Psoas muscle (tissue), 8 donors: ENCODE measurements around the gene MYO15B. TPM values are rescaled to one million over a fixed set of nuclear protein-coding genes. Genes with fewer than 3 reads are reported as not detected.
A peak's percentile ranks its signal among the peaks of the same experiment; 100 is the strongest.

Source experiments
- ATAC-seq, 4 donors: fragments of 200-7000 bp; cut with Tn5 transposase; one replicate each; pipeline ENCODE4 v1.9.1; 2020; ENCODE audit warnings: moderate library complexity in 3 of 4, mild to moderate bottlenecking in 2 of 4
- DNase-seq, 2 donors: peaks; one replicate each; pipeline ENCODE4 v3.0.0-alpha.2; 2020
- H3K27ac ChIP-seq: fragments of 200-600 bp; one replicate; pipeline ENCODE4 v1.8.0; 2022
- H3K27me3 ChIP-seq, 3 donors: fragments of 200-600 bp in 1 of 3; one replicate each; pipeline versions ENCODE4 v1.6.1 to v1.8.0; 2013 to 2022; ENCODE audit warnings: low read length in 2 of 3, mild to moderate bottlenecking in 2 of 3, moderate library complexity in 1 of 3; ENCODE audit not compliant: insufficient read depth in 3 of 3
- H3K36me3 ChIP-seq, 2 donors: fragments of 200-600 bp in 1 of 2; one replicate each; pipeline versions ENCODE4 v1.6.1 to v1.8.0; 2013 to 2022; ENCODE audit warnings: low read depth in 1 of 2, mild to moderate bottlenecking in 1 of 2, moderate library complexity in 1 of 2; ENCODE audit not compliant: insufficient read depth in 1 of 2
- H3K4me1 ChIP-seq: fragments of 200-600 bp; one replicate; pipeline ENCODE4 v1.8.0; 2022
- H3K4me3 ChIP-seq: fragments of 200-600 bp; one replicate; pipeline ENCODE4 v1.8.0; 2022; ENCODE audit warnings: mild to moderate bottlenecking
- H3K9me3 ChIP-seq: fragments of 200-600 bp; one replicate; pipeline ENCODE4 v1.8.0; 2022
- WGBS, 3 donors: extraction: QIAGEN DNeasy Blood & Tissue Kit; methylation state at CpG; one replicate each; pipeline versions ENCODE4 v1.1.6 to v1.1.7; 2013; 5-methylcytosine and 5-hydroxymethylcytosine counted together
- intact Hi-C, 2 donors: fragments of 100-400 bp; cut with DNase I; formaldehyde crosslinking; loops; one replicate each; pipeline versions ENCODE4 v1.11.0 to v1.14.2; 2022
- polyA plus RNA-seq, 3 donors: library from polyadenylated mRNA; stranded (reverse); fragments of 200-250 nt; gene quantifications; one replicate each; pipeline ENCODE4 v1.2.3, GENCODE V29; 2013
- total RNA-seq, 4 donors: library from RNA; stranded (reverse); fragmentation: NEBNext Ultra II Directional in 2 of 4; extraction: Animal tissue kit (Norgen Biotek cat#: 25700) in 2 of 4; gene quantifications; one replicate each; pipeline versions ENCODE4 v1.2.1 to v1.2.4, GENCODE V29; 2021 to 2023
- TF ChIP-seq, protein P1 (sequence below): fragments of 200-600 bp; IDR thresholded peaks from one replicate; pipeline ENCODE4 v1.8.0; 2022; ENCODE audit warnings: antibody characterized with exemption
- donor health status: healthy with polysubstance abuse.
- donor health status: DM: no; HTN: no; CAD: no; lungs with moderate emphysema.
- donor health status: Bipolar disorder and iron deficiency.
- donor health status: healthy.
- donor health status: DM: yes; HTN: yes; CAD: no.
- donor health status: DM: no; HTN: no; CAD: no.
- donor health status: DM: no; HTN: no; CAD: no.
- donor health status: DM: yes; HTN: yes; CAD: no.

MYO15B gene
- total and polyA plus RNA-seq, 7 donors: 5.2 to 28.2 (median 16.7) TPM

DNA sequence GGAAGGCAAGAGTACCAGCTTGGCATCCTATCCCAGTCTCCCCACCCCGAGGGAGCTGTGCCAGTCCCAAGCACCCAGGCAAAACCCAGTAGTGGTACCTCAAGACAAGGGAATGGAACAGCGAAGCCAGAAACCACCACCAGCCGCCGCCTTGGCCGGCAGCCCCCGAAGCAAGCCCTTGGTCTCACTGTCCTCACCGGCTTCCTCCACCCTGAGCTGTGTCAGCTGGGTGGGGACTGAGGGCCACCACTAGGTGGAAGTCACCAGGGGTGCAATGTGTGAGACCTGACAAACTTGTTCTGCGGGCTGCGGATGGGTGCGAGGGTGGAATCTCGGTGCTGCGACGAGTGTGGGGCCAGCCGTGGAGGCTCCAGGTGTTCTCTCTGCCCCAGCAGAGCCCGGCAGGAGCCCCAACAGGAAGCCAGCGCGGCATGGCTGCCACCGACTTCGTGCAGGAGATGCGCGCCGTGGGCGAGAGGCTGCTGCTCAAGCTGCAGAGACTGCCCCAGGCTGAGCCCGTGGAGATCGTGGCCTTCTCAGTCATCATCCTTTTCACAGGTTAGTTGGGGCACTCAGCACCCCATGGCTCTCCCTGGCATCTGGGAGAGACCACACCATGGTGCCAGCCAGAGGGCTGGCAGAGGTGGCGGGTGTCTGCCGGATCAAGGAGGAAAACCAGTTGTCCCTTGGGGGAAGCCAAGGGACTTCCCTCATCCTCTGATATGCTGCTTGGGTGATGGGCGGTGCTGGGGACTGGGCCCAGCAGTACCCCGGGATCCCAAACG, 52.4 kb downstream of the MYO15B start:
- Histone ChIP-seq H3K27ac (no peak overlapping the region), H3K4me1 (peaks cover 19% of the 10 kb centered on the region)

DNA sequence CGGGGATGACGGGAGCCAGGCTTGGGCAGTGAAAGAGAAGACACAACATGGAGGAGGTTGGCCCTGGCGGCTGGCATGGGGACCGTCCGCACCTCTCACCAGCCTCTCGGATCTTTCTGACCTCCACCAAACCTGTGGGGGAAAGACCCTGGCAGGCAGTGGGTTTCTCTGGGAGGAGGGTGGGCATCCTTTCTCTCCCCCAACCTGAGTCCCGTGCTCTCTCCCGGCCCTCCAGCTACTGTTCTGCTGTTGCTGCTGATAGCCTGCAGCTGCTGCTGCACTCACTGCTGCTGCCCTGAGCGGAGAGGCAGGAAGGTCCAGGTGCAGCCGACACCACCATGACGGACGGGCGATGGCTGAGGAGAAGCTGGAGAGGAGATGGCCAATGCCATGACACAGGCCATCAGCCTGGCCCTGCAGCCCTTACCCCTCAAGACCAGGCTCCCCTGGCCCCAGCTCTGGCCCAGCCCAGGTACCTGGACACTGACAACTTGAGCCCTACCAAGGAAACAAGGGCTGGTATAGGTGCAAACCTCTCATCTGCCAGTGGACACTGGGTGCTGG, 53.0 kb downstream of the MYO15B start:
- DNase-seq: peak in 1 of 2 donors; percentile 17
- no peak overlapping the region for H3K27ac ChIP-seq

More for the DNA sequence above, 52.4 kb downstream of the MYO15B start:
- no peak for ATAC-seq
- H3K4me3 ChIP-seq: no peak overlapping the region
- H3K27me3 ChIP-seq: no peaks in the 10 kb centered on the region
- WGBS, 3 donors: 91 to 95% (median 92%) methylated on average over 30 of the region's 30 CpGs
- intact Hi-C loops: no loop called here
- peak in 1 of 2 donors; percentile 47 for DNase-seq
- TF ChIP-seq, protein P1, sequence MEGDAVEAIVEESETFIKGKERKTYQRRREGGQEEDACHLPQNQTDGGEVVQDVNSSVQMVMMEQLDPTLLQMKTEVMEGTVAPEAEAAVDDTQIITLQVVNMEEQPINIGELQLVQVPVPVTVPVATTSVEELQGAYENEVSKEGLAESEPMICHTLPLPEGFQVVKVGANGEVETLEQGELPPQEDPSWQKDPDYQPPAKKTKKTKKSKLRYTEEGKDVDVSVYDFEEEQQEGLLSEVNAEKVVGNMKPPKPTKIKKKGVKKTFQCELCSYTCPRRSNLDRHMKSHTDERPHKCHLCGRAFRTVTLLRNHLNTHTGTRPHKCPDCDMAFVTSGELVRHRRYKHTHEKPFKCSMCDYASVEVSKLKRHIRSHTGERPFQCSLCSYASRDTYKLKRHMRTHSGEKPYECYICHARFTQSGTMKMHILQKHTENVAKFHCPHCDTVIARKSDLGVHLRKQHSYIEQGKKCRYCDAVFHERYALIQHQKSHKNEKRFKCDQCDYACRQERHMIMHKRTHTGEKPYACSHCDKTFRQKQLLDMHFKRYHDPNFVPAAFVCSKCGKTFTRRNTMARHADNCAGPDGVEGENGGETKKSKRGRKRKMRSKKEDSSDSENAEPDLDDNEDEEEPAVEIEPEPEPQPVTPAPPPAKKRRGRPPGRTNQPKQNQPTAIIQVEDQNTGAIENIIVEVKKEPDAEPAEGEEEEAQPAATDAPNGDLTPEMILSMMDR: no peak
- no peaks in the 10 kb centered on the region for H3K9me3 ChIP-seq
- H3K36me3 ChIP-seq: peaks cover 0 to 2% of the 10 kb centered on the region in 2 donors

DNA sequence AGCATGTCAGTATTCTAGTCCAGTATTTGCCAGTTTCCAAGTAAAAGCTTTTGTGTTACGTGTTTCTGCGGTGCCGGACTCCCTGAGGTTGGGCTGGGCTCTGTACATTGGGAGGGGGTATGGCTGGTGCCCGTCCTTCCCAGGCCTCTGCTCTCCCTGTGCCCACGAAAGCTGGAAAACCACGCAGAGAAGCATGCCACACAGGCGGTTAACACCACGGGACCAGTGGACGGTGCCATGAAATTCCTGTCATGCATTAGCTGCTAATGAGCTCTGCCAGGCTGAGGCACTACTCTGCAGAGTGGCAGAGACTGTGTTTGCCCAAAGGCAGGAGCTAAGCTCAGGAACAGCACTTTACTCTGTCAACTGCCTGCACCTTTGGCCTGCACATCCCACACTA, 53.7 kb downstream of the MYO15B start:
- TF ChIP-seq, protein P1: no peak
- intact Hi-C loops: no loop called here
- Histone ChIP-seq H3K36me3 (peaks cover 0 to 14% of the 10 kb centered on the region in 2 donors), H3K27me3 (no peaks in the 10 kb centered on the region), H3K4me1 (peaks cover 5% of the 10 kb centered on the region), H3K4me3 (no peak overlapping the region), H3K27ac (no peak overlapping the region), H3K9me3 (no peaks in the 10 kb centered on the region)
- ATAC-seq (peak in 3 of 4 donors; percentile 35 to 61 (median 38)), DNase-seq (no peak)
- WGBS, 3 donors: 47 to 61% (median 58%) methylated on average over 9 of the region's 9 CpGs

More for the DNA sequence above, 53.0 kb downstream of the MYO15B start:
- no peaks in the 10 kb centered on the region for H3K27me3 ChIP-seq
- intact Hi-C loops: no loop called here
- TF ChIP-seq, protein P1: no peak
- peaks cover 13% of the 10 kb centered on the region for H3K4me1 ChIP-seq
- H3K36me3 ChIP-seq: peaks cover 0 to 7% of the 10 kb centered on the region in 2 donors
- ATAC-seq: no peak
- H3K4me3 ChIP-seq: no peak overlapping the region
- H3K9me3 ChIP-seq: no peaks in the 10 kb centered on the region
- WGBS, 3 donors: 94 to 96% (median 95%) methylated on average over 13 of the region's 13 CpGs

DNA sequence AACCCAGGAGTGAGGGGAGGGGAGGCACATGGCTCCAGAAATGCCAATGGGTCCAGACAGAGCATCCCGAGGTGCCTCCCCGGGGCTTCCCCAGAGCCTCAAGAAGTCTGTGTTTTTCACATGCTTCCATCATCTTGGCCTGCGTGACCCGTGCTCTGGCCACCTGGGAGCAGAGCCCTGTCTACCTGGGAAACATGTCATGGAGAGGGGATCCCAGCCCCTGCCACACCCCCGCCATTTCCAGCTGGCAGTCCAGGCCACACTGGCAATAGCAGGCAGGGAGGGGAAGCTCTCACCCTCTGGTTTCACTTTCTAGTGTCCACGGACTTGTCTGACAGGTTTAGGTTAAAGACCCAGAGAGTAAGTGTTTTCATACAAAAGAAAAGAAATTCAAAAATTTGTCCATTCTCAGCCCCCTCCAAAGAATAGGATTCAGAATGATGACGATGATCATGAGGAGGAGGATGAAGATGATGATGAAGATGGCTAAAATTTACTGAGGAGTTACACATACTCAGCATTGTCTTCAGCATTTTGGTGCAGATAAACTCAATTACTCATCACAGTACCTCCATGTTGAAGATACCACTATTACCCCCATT, 54.7 kb downstream of the MYO15B start:
- Histone ChIP-seq H3K36me3 (peaks cover 0 to 22% of the 10 kb centered on the region in 2 donors), H3K9me3 (no peaks in the 10 kb centered on the region), H3K27me3 (no peaks in the 10 kb centered on the region), H3K4me3 (no peak overlapping the region), H3K4me1 (no peaks in the 10 kb centered on the region), H3K27ac (no peak overlapping the region)
- intact Hi-C loops: no loop called here
- TF ChIP-seq, protein P1: no peak
- 90 to 92% (median 91%) methylated on average over 7 of the region's 7 CpGs for WGBS, 3 donors
- no peak for DNase-seq
- ATAC-seq: no peak
